Measurements from ENCODE around the gene TSPEAR.

GRCh38 chr21:44462086-44462833 lies 249.1 kb downstream of the TSPEAR start:
- TF ChIP-seq CTCF (conservative IDR thresholded peaks at IDR 0.05 in 1 of 2, IDR thresholded peaks at IDR 0.05 in 1 of 2; ENCODE audit: low read depth in 1 of 2, low read length in 2 of 2) (no peak), EZH2 (IDR thresholded peaks at IDR 0.05; ENCODE audit: low read length, missing control alignments) (no peak)

Data from fibroblast of lung (primary cell).